Stomach smooth muscle (tissue), 2 donors: ENCODE results near the gene SCRT2.

Source experiments
- H3K27ac ChIP-seq: one replicate; pipeline ENCODE4 v1.7.0; 2013; ENCODE audit warnings: mild to moderate bottlenecking, low read length, inconsistent platforms
- H3K27me3 ChIP-seq, 2 donors: one replicate each; pipeline ENCODE4 v1.7.0; 2013; ENCODE audit warnings: low read length in 2 of 2; ENCODE audit not compliant: insufficient read depth in 2 of 2, control insufficient read depth in 1 of 2
- H3K36me3 ChIP-seq, 2 donors: one replicate each; pipeline ENCODE4 v1.7.0; 2013; ENCODE audit warnings: low read length in 2 of 2; ENCODE audit not compliant: control insufficient read depth in 2 of 2, insufficient read depth in 2 of 2
- H3K4me1 ChIP-seq: one replicate; pipeline ENCODE4 v1.7.0; 2013; ENCODE audit warnings: low read length; ENCODE audit not compliant: control insufficient read depth, insufficient read depth
- H3K4me3 ChIP-seq, 2 donors: one replicate each; pipeline ENCODE4 v1.7.0; 2013; ENCODE audit warnings: low read length in 2 of 2
- H3K9ac ChIP-seq, 2 donors: one replicate each; pipeline ENCODE4 v1.7.0; 2013; ENCODE audit warnings: low read length in 2 of 2, mild to moderate bottlenecking in 1 of 2
- H3K9me3 ChIP-seq, 2 donors: one replicate each; pipeline ENCODE4 v1.7.0; 2013; ENCODE audit warnings: low read length in 2 of 2; ENCODE audit not compliant: control insufficient read depth in 2 of 2
- donor health status: healthy.
- donor health status: Pancreatic carcinoma.

The SCRT2 gene

DNA sequence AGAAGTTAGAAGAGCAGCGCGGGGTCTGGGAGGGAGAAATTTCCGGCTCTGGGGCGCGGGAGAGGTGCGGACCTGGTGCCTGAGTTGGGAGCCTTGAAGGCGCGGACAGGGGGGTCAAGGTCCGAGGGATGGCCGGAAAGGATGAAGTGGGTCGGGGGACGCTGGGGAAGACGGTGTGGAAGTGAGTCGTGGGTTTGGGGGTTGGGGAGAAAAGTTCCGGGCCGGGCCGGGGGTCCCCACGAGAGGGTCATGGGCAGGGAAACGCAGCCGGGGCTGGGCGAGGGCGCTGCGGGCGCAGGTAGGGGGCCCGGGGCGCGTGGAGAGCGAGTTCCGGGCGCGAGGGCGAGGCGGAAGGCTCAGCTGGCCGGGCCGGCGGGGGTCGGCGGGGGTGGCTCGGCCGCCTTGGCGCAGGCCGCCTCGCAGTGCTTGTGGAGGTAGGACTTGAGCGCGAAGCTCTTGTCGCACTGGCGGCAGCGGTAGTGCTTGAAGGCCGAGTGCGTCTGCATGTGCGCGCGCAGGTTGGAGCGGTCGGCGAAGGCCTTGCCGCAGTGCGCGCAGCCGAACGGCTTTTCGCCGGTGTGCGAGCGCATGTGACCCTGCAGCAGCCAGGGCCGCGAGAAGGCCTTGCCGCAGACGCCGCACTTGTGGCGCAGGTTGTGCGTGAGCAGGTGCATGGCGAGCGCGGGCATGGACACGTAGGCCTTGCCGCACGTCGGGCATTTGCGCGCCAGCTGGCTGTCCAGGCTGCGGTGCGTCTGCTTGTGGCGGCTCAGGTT, 12.1 kb downstream of the SCRT2 start:
- Histone ChIP-seq H3K9ac (no peak overlapping the region), H3K27ac (no peak overlapping the region), H3K9me3 (no peaks in the 10 kb centered on the region), H3K27me3 (peaks cover 54 to 59% of the 10 kb centered on the region in 2 donors), H3K4me3 (no peak overlapping the region), H3K36me3 (no peaks in the 10 kb centered on the region), H3K4me1 (peaks cover 3% of the 10 kb centered on the region)

DNA sequence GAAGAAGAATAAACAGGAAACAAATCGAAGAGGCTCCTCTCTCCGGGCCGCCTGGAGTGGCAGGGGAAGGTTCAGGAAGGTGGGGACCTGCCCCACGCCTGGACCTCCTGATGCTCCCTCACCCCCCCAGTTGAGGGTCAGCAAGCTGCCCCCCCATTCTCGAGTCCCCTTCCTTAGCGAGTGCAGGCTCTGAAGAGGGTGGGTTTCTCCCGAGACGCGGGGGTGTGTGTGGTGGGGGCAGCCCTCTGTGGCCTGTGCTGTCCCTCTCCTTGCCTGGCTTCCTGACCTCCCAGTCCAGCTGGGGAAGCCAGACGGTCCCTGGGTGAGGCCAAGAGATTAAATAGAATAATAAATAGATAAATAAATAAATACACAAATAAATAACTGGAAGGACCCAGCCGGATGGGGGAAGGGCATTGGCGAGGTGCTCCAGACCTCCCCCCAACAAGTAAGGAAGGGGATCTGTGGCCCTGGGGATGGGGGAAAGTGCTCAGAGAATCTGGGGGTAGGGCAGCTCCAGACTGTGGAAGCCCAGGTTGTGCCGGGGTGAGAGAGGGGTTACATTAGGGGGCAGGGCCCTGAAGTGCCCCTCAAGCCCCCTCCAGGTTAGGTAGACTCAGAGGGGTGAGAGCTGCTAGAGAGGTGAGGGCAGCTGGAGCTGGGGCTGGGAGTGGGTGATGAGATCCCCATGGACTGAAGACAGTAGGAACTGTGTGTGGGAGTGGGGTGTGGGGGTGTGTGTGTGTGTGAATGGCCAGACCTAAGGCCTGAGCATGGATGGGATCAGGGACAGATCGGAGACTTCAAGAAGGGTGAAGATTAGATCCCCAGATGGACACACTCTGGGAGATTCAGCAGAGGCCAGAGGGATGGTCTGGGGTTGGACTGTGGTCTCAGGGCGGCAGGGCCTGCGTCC, 13.1 kb downstream of the SCRT2 start:
- Histone ChIP-seq H3K9me3 (no peaks in the 10 kb centered on the region), H3K27ac (no peak overlapping the region), H3K4me3 (no peak overlapping the region), H3K27me3 (peaks cover 49 to 58% of the 10 kb centered on the region in 2 donors), H3K9ac (no peak overlapping the region), H3K36me3 (no peaks in the 10 kb centered on the region), H3K4me1 (peaks cover 3% of the 10 kb centered on the region)

GRCh38 chr20:661474-662270, 13.9 kb downstream of the SCRT2 start:
- Histone ChIP-seq H3K27me3 (peaks cover 49 to 54% of the 10 kb centered on the region in 2 donors), H3K27ac (no peak overlapping the region), H3K4me3 (no peak overlapping the region), H3K9ac (no peak overlapping the region), H3K36me3 (no peaks in the 10 kb centered on the region), H3K9me3 (no peaks in the 10 kb centered on the region), H3K4me1 (peaks cover 3% of the 10 kb centered on the region)

DNA sequence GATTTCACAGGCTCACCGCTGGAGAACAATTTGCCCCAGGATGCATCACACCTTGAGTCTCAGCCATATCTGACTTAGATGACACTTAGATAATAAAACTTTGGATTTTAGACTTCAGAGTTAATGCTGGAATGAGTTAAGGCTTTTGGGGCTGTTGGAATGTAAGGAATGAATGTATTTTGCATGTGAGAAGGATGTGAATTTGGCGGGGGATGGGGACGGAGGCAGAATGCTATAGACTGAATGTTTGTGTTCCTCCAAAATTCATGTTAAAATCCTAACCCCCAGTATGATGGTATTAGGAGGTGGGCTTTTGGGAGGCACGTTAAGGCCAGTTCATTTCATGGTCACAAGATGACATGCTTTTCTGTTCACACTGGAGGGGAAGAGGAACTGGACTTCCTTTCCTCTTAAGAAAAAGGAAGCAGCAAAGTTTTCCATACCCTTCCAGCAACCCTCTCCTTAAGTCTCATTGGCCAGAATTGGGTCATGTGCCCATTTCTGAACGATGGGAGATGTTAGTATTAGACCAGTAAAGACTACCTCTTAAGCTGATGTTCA, 16.8 kb downstream of the SCRT2 start:
- no peaks in the 10 kb centered on the region for H3K9me3 ChIP-seq
- H3K9ac ChIP-seq = no peak overlapping the region
- H3K27ac ChIP-seq = no peak overlapping the region
- H3K4me3 ChIP-seq = no peak overlapping the region
- H3K4me1 ChIP-seq = peaks cover 8% of the 10 kb centered on the region
- no peaks in the 10 kb centered on the region for H3K36me3 ChIP-seq
- H3K27me3 ChIP-seq = peaks cover 33% of the 10 kb centered on the region in 2 donors

DNA sequence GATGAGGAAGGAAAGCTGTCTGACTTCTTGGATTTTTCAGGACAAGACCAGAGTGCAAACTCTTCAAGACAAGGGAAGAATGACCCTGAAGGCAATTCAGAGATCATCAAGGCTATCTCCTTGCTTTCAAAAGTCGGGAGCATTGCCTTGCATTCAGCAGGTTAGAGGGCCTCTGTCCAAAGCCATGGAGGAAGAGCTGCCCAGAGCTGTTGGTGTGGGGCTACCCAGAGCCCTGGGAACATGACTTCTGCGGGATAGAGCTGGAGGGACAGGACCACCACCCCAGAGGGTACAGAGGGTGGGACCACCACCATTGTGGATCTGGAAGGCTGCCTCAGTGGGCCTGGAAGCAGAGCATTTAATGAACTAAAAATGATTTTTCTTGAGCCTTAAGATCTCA, 17.4 kb downstream of the SCRT2 start:
- Histone ChIP-seq H3K4me1 (peaks cover 8% of the 10 kb centered on the region), H3K9me3 (no peaks in the 10 kb centered on the region), H3K27me3 (peaks cover 28 to 33% of the 10 kb centered on the region in 2 donors), H3K4me3 (no peak overlapping the region), H3K9ac (no peak overlapping the region), H3K36me3 (no peaks in the 10 kb centered on the region), H3K27ac (no peak overlapping the region)

- H3K4me3 ChIP-seq = no peak overlapping the region
- no peaks in the 10 kb centered on the region for H3K9me3 ChIP-seq
- no peak overlapping the region for H3K27ac ChIP-seq
- peaks cover 9 to 13% of the 10 kb centered on the region in 2 donors for H3K27me3 ChIP-seq
- H3K36me3 ChIP-seq = no peaks in the 10 kb centered on the region
- no peak overlapping the region for H3K9ac ChIP-seq
- peaks cover 21% of the 10 kb centered on the region for H3K4me1 ChIP-seq
Observed at GRCh38 chr20:655726-656624, 19.6 kb downstream of the SCRT2 start.

GRCh38 chr20:654417-654750, 21.2 kb downstream of the SCRT2 start:
- Histone ChIP-seq H3K9ac (no peak overlapping the region), H3K9me3 (no peaks in the 10 kb centered on the region), H3K4me3 (peak overlapping the region in 1 of 2 donors; percentile 93), H3K27me3 (peaks cover 5 to 6% of the 10 kb centered on the region in 2 donors), H3K27ac (no peak overlapping the region), H3K4me1 (peaks cover 21% of the 10 kb centered on the region), H3K36me3 (peaks cover 0 to 11% of the 10 kb centered on the region in 2 donors)

GRCh38 chr20:653590-654416, 21.8 kb downstream of the SCRT2 start:
- Histone ChIP-seq H3K4me3 (peak overlapping the region; percentile 72 to 93), H3K27me3 (peaks cover 1 to 4% of the 10 kb centered on the region in 2 donors), H3K9me3 (peaks cover 0 to 3% of the 10 kb centered on the region in 2 donors), H3K9ac (peak overlapping the region; percentile 56 to 68), H3K27ac (peak overlapping the region; percentile 64), H3K36me3 (peaks cover 3 to 15% of the 10 kb centered on the region in 2 donors), H3K4me1 (peaks cover 21% of the 10 kb centered on the region)

GRCh38 chr20:653110-653589, 22.5 kb downstream of the SCRT2 start, which contains the start of gene SRXN1:
SRXN1 (minus strand) TSS chr20:653200; CDS start chr20:653185, 15 bp downstream.
- peaks cover 0 to 1% of the 10 kb centered on the region in 2 donors for H3K27me3 ChIP-seq
- peaks cover 2 to 3% of the 10 kb centered on the region in 2 donors for H3K9me3 ChIP-seq
- H3K9ac ChIP-seq = peak within 1 kb of the TSS; percentile 56 to 76
- peak within 1 kb of the TSS; percentile 64 for H3K27ac ChIP-seq
- H3K4me3 ChIP-seq = peak within 1 kb of the TSS; percentile 79 to 93
- H3K36me3 ChIP-seq = peaks cover 10 to 21% of the 10 kb centered on the region in 2 donors
- peaks cover 21% of the 10 kb centered on the region for H3K4me1 ChIP-seq
